RWPE1 (cell line): ENCODE results near the gene FERMT1.

Experiments used
- CTCF ChIA-PET: fragments of 350-600 bp; sonication (Branson Sonifier 250); formaldehyde crosslinking; extraction: SDS; loops from one replicate; lab custom pipeline; 2021; lab: Yijun Ruan, JAX
- POLR2A ChIA-PET: fragments of 400-600 bp; formaldehyde crosslinking; extraction: SDS; loops from one replicate; lab custom pipeline; 2020; ENCODE audit warnings: antibody characterized with exemption; ENCODE audit not compliant: low non-redundant PET; lab: Yijun Ruan, JAX
- DNase-seq: peaks from one replicate; pipeline ENCODE4 v3.0.0; 2012; ENCODE audit warnings: low spot score
- H3K27ac ChIP-seq: fragments of 450-650 bp; 2 replicates; pipeline ENCODE4 v1.5.1; 2017
- CTCF ChIP-seq: fragments of 450-650 bp; conservative IDR thresholded peaks from 2 replicates; pipeline ENCODE4 v1.5.1; 2017; ENCODE audit warnings: low read depth, mild to moderate bottlenecking

FERMT1 gene

GRCh38 chr20:6122873-6123648, at the start of gene FERMT1:
Gene FERMT1 (minus strand): TSS chr20:6123030. CDS start chr20:6119554, 3,476 bp downstream.
- DNase-seq = peak; percentile 88
- peak; percentile 50 for TF ChIP-seq CTCF
- peak within 1 kb of the TSS; percentile 99 for H3K27ac ChIP-seq
- ChIA-PET POLR2A (interaction anchor here (0.6 kb wide), 1 partner anchor 971 kb away, joined by 3 read pairs; no protein-coding TSS in a partner anchor), CTCF (no interaction called here)

DNA sequence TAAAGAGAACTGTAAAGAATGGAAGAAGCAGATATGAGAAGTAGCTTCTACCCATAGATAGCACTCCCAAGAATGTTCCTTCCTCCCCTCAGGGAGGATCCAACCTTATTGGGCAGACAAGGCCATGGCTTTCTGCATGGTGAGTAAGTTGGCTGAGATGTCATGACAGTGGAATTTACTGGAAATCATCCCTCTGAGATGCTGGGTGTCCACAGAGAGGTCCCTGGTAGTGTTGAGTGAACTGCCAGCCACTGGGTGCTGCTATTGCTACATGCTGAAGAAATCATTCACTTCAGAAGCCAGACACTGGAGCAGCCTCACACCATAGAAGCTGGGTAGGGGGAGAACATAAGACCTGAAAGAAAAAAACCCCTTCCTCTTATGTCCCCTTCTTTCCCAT, 46.4 kb upstream of the FERMT1 start:
- POLR2A ChIA-PET = no interaction called here
- DNase-seq = peak; percentile 25
- CTCF ChIA-PET = interaction anchor here (0.5 to 0.7 kb wide), 2 partner anchors 582 to 1246 kb away, joined by 3 to 4 read pairs; no protein-coding TSS in a partner anchor

GRCh38 chr20:6168204-6168603, 45.4 kb upstream of the FERMT1 start:
- POLR2A ChIA-PET = no interaction called here
- no peak for DNase-seq
- no peak for TF ChIP-seq CTCF
- no peak overlapping the region for H3K27ac ChIP-seq
- CTCF ChIA-PET = no interaction called here

More for the DNA sequence above, 46.4 kb upstream of the FERMT1 start:
- H3K27ac ChIP-seq = no peak overlapping the region
- TF ChIP-seq CTCF = no peak; the same call in 1 of the 2 replicates

DNA sequence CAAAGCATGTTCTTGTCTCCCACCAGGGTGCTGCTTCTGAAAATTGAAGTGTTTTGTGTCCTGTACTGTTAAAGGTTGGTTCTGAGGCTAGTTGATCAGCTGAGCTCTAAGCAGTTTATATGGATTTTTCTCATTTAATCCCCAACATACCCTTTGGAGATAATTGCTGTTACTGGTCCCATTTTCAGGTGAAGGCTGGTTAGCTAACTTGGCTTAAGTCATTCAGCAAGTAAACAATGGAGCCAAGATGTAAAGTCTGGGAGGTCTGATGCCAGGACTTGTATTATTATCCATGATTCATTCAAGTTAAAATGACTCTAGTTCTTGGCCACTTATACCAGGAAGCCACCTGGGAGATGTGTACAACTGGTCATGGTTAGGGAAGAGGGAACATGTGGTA, 42.5 kb upstream of the FERMT1 start:
- ChIA-PET POLR2A (no interaction called here), CTCF (no interaction called here)
- DNase-seq = no peak
- TF ChIP-seq CTCF = no peak
- H3K27ac ChIP-seq = no peak overlapping the region

DNA sequence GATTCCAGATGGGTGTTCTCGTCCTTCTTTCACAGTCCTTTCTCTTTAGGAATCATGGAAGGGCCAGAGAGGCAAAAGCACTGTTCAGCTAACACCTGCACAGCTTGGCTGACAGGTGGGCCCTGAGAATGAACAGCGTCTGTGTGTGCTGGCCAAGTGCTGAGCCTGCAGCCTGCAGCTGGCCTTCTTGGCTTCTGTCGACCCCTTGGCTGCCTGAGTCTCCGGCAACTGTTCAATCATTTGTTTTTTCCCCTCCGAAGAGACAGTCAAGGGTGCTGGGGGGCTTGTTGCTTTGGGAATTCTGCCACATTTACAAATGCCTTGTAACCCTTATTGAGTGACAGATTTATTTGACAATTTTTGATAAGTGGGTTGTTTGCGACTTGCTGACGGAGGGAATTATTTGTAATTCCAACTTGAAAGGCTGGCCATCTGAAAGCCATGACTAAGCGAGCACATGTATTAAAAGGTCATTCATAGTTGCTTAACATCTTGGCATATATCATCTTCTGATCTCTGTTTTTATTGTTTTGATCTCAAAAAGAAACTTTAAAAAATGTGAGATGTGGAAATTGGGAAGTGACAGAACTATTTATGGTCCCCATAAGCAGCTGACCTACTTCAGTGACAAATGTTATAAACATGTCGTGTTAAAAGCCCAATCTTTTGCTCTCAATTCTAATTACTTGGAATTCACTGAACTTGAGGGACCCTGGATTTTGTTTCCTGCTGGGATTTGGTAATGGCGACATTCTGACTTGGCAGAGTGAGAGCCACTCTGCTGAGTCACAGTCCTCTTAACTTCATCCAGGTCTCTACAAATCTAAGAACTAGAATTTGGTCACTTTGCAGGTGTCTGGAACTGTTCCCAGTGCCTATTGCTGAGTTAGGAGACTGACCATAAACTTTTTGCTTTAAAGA, 41.9 kb upstream of the FERMT1 start:
- POLR2A ChIA-PET = no interaction called here
- DNase-seq = no peak
- CTCF ChIA-PET = interaction anchor here (0.6 kb wide), 1 partner anchor 1798 kb away, joined by 7 read pairs; no protein-coding TSS in a partner anchor
- H3K27ac ChIP-seq = no peak overlapping the region
- no peak for TF ChIP-seq CTCF

- no peak for TF ChIP-seq CTCF
- ChIA-PET CTCF (interaction anchor here (0.6 kb wide), 1 partner anchor 1874 kb away, joined by 3 read pairs; no protein-coding TSS in a partner anchor), POLR2A (no interaction called here)
- H3K27ac ChIP-seq = no peak overlapping the region
- no peak for DNase-seq
Observed at GRCh38 chr20:6160736-6161135, 37.9 kb upstream of the FERMT1 start.
